HG03520 (cell line): ENCODE data around the gene GSC.
"Not testable (repeated sequence)": the region's sequence is repeated elsewhere in the genome, so short reads cannot be mapped to it uniquely, and the experiment has no call there.

ENCODE experiments used
- ATAC-seq: cut with Tn5 transposase; IDR thresholded peaks from one replicate; pipeline ENCODE4 v1.9.1; 2021; ENCODE audit warnings: mild to moderate bottlenecking, moderate library complexity; ENCODE audit not compliant: unreplicated experiment

Gene GSC

GRCh38 chr14:94747739-94748138, 22.2 kb downstream of the GSC start:
- ATAC-seq, result no peak

DNA sequence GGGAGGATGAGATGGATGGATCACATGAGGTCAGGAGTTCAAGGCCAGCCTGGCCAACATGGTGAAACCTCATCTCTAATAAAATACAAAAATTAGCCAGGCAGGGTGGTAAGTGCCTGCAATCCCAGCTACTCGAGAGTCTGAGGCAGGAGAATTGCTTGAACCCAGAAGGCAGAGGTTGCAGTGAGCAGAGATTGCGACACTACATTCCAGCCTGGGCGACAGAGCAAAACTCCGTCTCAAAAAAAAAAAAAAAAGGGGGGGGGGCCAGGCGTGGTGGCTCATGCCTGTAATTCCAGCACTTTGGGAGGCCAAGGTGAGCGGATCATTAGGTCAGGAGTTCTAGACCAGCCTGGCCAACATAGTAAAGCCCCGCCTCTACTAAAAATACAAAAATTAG, 22.8 kb downstream of the GSC start:
- ATAC-seq, result not testable (repeated sequence)

GRCh38 chr14:94746131-94746530, 23.8 kb downstream of the GSC start:
- no peak for ATAC-seq

- ATAC-seq, result no peak
Measured at GRCh38 chr14:94738751-94739150, 31.2 kb downstream of the GSC start.

- no peak for ATAC-seq
Measured at GRCh38 chr14:94738097-94738496, 31.8 kb downstream of the GSC start.

- ATAC-seq, result no peak
Measured at GRCh38 chr14:94728950-94729349, 41.0 kb downstream of the GSC start.

DNA sequence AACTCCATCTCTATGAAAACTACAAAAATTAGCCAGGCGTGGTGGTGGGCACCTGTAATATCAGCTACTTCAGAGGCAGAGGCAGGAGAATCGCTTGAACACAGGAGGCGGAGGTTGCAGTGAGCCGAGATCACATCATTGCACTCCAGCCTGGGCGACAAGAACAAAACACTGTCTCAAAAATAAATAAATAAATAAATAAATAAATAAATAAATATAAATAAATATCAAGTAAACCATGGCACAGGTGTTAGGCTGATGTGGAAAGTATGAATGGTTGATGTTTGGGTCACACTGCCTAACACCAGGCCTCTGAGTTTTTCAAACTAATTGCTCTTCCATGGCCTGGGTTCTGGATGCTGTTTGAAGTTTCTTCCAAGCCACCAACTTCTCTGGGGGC, 41.5 kb downstream of the GSC start:
- ATAC-seq, result not testable (repeated sequence)

DNA sequence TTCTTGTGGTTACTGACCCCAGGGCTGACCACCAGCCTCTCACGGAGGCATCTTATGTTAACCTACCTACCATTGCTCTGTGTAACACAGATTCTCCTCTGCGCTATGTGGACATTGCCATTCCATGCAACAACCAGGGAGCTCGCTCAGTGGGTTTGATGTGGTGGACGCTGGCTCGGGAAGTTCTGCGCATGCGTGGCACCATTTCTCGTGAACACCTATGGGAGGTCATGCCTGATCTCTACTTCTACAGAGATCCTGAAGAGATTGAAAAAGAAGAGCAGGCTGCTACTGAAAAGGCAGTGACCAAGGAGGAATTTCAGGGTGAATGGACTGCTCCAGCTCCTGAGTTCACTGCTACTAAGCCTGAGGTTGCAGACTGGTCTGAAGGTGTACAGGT, 43.3 kb downstream of the GSC start:
- ATAC-seq, result not testable (repeated sequence)

DNA sequence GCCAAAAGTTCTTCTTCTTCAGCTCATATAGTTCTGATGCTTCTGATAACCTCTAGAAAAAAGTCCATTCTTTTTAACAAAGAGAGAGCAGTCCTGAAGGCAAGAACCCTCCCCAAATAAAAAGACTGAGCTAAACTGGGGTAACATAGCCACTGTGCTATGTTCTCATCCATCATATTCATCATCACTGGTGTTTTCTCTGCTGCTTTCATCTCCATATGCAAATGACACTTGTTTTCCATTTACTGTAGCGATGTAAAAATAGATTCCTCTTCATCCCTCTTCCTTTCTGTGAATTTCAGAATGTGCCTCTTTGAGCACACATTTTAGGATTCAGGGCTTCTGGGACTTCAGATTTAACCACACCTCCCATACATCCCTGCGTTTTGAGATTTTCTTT, 44.9 kb downstream of the GSC start:
- ATAC-seq, result no peak

DNA sequence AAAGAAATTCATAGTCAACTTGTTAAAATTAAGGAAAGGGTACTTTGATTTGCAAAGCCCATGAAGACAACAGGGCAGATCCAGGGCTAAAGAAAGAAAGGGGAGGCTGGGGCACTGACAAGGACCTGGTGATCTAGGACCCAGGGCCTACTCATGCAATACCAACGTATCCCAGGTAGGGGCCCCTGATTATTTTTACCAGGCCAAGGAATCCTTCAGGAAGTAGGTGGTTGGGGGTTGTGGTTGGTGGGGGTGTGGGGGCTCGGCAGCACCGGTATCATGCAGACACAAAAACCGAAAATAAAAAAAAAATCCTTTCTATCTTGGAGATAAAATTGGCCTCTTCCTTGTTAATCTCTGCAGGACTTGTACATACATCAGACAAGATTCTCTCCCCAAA, 47.5 kb downstream of the GSC start:
- ATAC-seq, result no peak
